ENCODE measurements around the gene FSTL4. TPM values are rescaled to one million over a fixed set of nuclear protein-coding genes. Genes with fewer than 3 reads are reported as not detected.

FSTL4 gene
- total RNA-seq, 2 experiments from 2014 or later: not detected

DNA sequence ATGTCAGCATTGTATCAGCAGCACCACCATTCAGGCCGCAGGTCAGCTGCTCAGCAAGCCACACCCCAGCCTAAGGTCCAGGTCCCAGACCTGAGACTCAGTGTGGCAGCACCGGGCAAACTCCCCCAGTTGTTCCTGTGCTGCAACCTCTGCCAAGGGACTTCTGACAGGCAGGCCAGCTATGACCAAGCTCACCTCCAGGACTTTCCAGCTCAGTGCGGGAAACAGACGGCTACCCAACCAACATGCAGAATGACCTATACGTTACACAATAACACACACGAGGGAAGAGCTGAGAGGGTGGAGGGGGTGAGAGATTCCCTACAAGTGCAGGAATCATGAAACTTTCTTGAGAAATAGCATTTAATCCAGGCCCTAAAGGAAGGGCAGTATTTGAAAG lies 143.7 kb downstream of the FSTL4 start:
- Histone ChIP-seq H3K9me2 (ENCODE audit: insufficient read depth, low read length) (no peaks in the 10 kb centered on the region), H3K4me1 (ENCODE audit: insufficient read depth, low read length, poor library complexity, severe bottlenecking) (no peaks in the 10 kb centered on the region), H3K36me3 (ENCODE audit: insufficient read depth, low read length) (no peaks in the 10 kb centered on the region), H3K27ac (ENCODE audit: low read depth, low read length, poor library complexity, severe bottlenecking) (no peak overlapping the region), H3K4me2 (ENCODE audit: low read length) (no peak overlapping the region), H3K4me3 (ENCODE audit: low read depth, low read length, poor library complexity, severe bottlenecking) (no peak overlapping the region), H4K20me1 (ENCODE audit: insufficient read depth, low read length) (no peaks in the 10 kb centered on the region), H2AFZ (ENCODE audit: low read length) (no peak overlapping the region), H3K9me3 (ENCODE audit: low read length) (no peaks in the 10 kb centered on the region), H3K79me2 (ENCODE audit: insufficient read depth, low read depth, low read length) (no peaks in the 10 kb centered on the region)
- POLR2A ChIA-PET: interaction anchor here (0.6 kb wide), 1 partner anchor 311 kb away, joined by 3 read pairs; no protein-coding TSS in a partner anchor
- intact Hi-C loops (cut with micrococcal nuclease; ENCODE audit: unreplicated experiment): no loop called here
- TF ChIP-seq EZH2phosphoT487 (IDR thresholded peaks at IDR 0.05; ENCODE audit: borderline replicate concordance, low read depth, low read length) (no peak), CTCF (conservative IDR thresholded peaks at IDR 0.05; ENCODE audit: low read length) (no peak)
- BruUV-seq (replicated peaks): no TSS peak
- DNase-seq (ENCODE audit: low spot score): no peak
- CTCF ChIA-PET (ENCODE audit: unreplicated experiment): no interaction called here

DNA sequence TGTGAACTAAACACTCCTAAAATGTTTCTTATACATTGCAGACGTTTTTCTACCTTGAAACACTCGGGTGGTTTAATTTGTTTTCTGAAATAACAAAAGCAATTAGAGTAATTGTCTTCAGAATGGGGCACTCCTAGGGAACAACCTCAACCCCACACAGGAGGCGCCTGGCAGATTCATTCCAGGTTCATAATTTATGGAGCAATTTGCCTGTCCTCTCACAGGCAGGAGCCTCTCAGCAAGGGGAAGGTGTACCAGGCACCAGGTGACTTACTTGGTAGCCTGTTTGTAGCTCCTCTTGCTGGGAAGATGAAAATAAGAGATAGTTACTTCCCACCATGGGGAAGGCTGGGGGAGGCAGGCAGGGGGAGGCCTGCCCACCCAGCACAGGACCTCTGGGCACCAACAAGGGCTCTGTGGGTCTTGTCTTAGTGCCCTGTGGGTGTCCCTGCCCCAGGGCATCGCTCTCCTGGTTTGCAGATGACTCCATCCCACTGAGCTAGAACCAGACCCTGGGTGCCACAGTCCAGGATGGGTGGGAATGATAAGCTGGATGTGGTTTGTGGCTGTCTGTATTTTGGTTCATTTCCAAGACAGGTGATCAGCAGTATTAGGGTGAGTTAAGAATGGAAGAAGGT lies 144.4 kb downstream of the FSTL4 start:
- Histone ChIP-seq H2AFZ (ENCODE audit: low read length) (no peak overlapping the region), H3K9me2 (ENCODE audit: insufficient read depth, low read length) (no peaks in the 10 kb centered on the region), H3K36me3 (ENCODE audit: insufficient read depth, low read length) (no peaks in the 10 kb centered on the region), H4K20me1 (ENCODE audit: insufficient read depth, low read length) (no peaks in the 10 kb centered on the region), H3K4me2 (ENCODE audit: low read length) (no peak overlapping the region), H3K4me3 (ENCODE audit: low read depth, low read length, poor library complexity, severe bottlenecking) (no peak overlapping the region), H3K4me1 (ENCODE audit: insufficient read depth, low read length, poor library complexity, severe bottlenecking) (no peaks in the 10 kb centered on the region), H3K9me3 (ENCODE audit: low read length) (no peaks in the 10 kb centered on the region), H3K27ac (ENCODE audit: low read depth, low read length, poor library complexity, severe bottlenecking) (no peak overlapping the region), H3K79me2 (ENCODE audit: insufficient read depth, low read depth, low read length) (no peaks in the 10 kb centered on the region)
- TF ChIP-seq CTCF (conservative IDR thresholded peaks at IDR 0.05; ENCODE audit: low read length) (no peak), EZH2phosphoT487 (IDR thresholded peaks at IDR 0.05; ENCODE audit: borderline replicate concordance, low read depth, low read length) (no peak)
- ChIA-PET POLR2A (interaction anchor here (0.6 kb wide), 1 partner anchor 310 kb away, joined by 3 read pairs; no protein-coding TSS in a partner anchor), CTCF (ENCODE audit: unreplicated experiment) (no interaction called here)
- intact Hi-C loops (cut with micrococcal nuclease; ENCODE audit: unreplicated experiment): no loop called here
- DNase-seq (ENCODE audit: low spot score): no peak
- BruUV-seq (replicated peaks): no TSS peak

DNA sequence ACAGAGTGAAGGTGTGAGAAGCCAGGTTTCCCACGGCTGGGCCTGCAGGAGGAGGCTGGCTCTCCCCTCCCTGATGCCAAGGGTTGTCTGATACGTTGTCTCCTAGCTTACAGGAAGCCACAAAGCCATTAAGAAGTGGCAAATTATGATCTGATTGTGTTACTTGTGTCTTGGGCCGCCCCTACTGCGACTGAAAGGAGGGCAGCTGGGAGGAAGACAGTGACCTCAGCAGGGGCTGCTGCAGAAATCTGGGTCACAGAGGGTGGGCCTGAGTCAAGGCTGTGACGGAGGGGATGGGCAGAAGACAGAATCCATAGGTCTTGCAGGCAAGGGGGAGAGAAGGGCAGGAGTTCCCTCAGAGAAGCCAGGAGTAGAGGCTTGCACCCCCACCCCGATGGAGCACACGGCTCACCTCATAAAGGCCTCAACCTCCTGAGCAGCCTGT lies 145.0 kb downstream of the FSTL4 start:
- DNase-seq (ENCODE audit: low spot score): no peak
- H3K9me2 ChIP-seq (ENCODE audit: insufficient read depth, low read length): no peaks in the 10 kb centered on the region
- no peak overlapping the region for H2AFZ ChIP-seq (ENCODE audit: low read length)
- no peak overlapping the region for H3K4me3 ChIP-seq (ENCODE audit: low read depth, low read length, poor library complexity, severe bottlenecking)
- H4K20me1 ChIP-seq (ENCODE audit: insufficient read depth, low read length): no peaks in the 10 kb centered on the region
- no peaks in the 10 kb centered on the region for H3K36me3 ChIP-seq (ENCODE audit: insufficient read depth, low read length)
- POLR2A ChIA-PET: no interaction called here
- CTCF ChIA-PET (ENCODE audit: unreplicated experiment): no interaction called here
- H3K79me2 ChIP-seq (ENCODE audit: insufficient read depth, low read depth, low read length): no peaks in the 10 kb centered on the region
- H3K4me2 ChIP-seq (ENCODE audit: low read length): no peak overlapping the region
- intact Hi-C loops (cut with micrococcal nuclease; ENCODE audit: unreplicated experiment): no loop called here
- H3K4me1 ChIP-seq (ENCODE audit: insufficient read depth, low read length, poor library complexity, severe bottlenecking): no peaks in the 10 kb centered on the region
- H3K9me3 ChIP-seq (ENCODE audit: low read length): no peaks in the 10 kb centered on the region
- H3K27ac ChIP-seq (ENCODE audit: low read depth, low read length, poor library complexity, severe bottlenecking): no peak overlapping the region
- no peak for TF ChIP-seq CTCF (conservative IDR thresholded peaks at IDR 0.05; ENCODE audit: low read length)
- no peak for TF ChIP-seq EZH2phosphoT487 (IDR thresholded peaks at IDR 0.05; ENCODE audit: borderline replicate concordance, low read depth, low read length)
- no TSS peak for BruUV-seq (replicated peaks)
